KOPT-K1 (cell line): ENCODE measurements around the gene SULT2A1.
"Not testable (repeated sequence)": the region's sequence is repeated elsewhere in the genome, so short reads cannot be mapped to it uniquely, and the experiment has no call there.

ENCODE experiments used
- H3K27ac ChIP-seq: fragments of 200-600 bp; sonication (generic); 2 replicates; pipeline ENCODE4 v1.5.1; 2016; ENCODE audit warnings: antibody characterized with exemption, mild to moderate bottlenecking, low read depth, low read length; ENCODE audit not compliant: poor library complexity, severe bottlenecking
- H3K36me3 ChIP-seq: fragments of 200-600 bp; sonication (generic); 2 replicates; pipeline ENCODE4 v1.5.1; 2017; ENCODE audit warnings: antibody characterized with exemption, mild to moderate bottlenecking, low read length, moderate library complexity; ENCODE audit not compliant: insufficient read depth
- H3K9me3 ChIP-seq: fragments of 200-600 bp; sonication (generic); 2 replicates; pipeline ENCODE4 v1.5.1; 2017; ENCODE audit warnings: antibody characterized with exemption, low read length, mild to moderate bottlenecking; ENCODE audit not compliant: insufficient read depth, poor library complexity, severe bottlenecking

The SULT2A1 gene

GRCh38 chr19:47882890-47883289 lies 3.2 kb downstream of the SULT2A1 start:
- Histone ChIP-seq H3K9me3 (no peaks in the 10 kb centered on the region), H3K36me3 (no peaks in the 10 kb centered on the region), H3K27ac (no peak overlapping the region)

GRCh38 chr19:47881757-47882156 lies 4.4 kb downstream of the SULT2A1 start:
- no peaks in the 10 kb centered on the region for H3K9me3 ChIP-seq
- no peaks in the 10 kb centered on the region for H3K36me3 ChIP-seq
- no peak overlapping the region for H3K27ac ChIP-seq

- H3K27ac ChIP-seq, H3K36me3 ChIP-seq: not testable (repeated sequence)
Observed at GRCh38 chr19:47879385-47879784, 6.7 kb downstream of the SULT2A1 start.

GRCh38 chr19:47878906-47879305 lies 7.2 kb downstream of the SULT2A1 start:
- H3K36me3 ChIP-seq, result no peaks in the 10 kb centered on the region
- H3K9me3 ChIP-seq, result no peaks in the 10 kb centered on the region
- H3K27ac ChIP-seq, result no peak overlapping the region

More at GRCh38 chr19:47879385-47879784, 6.7 kb downstream of the SULT2A1 start:
- not testable (repeated sequence) for H3K9me3 ChIP-seq

GRCh38 chr19:47865166-47865565 lies 20.9 kb downstream of the SULT2A1 start:
- H3K27ac ChIP-seq, result no peak overlapping the region
- no peaks in the 10 kb centered on the region for H3K36me3 ChIP-seq
- H3K9me3 ChIP-seq, result no peaks in the 10 kb centered on the region

GRCh38 chr19:47863514-47863936 lies 22.6 kb downstream of the SULT2A1 start:
- H3K27ac ChIP-seq, result no peak overlapping the region
- no peaks in the 10 kb centered on the region for H3K9me3 ChIP-seq
- H3K36me3 ChIP-seq, result no peaks in the 10 kb centered on the region

GRCh38 chr19:47861630-47862029 lies 24.5 kb downstream of the SULT2A1 start:
- Histone ChIP-seq H3K9me3 (no peaks in the 10 kb centered on the region), H3K36me3 (no peaks in the 10 kb centered on the region), H3K27ac (no peak overlapping the region)

- no peaks in the 10 kb centered on the region for H3K36me3 ChIP-seq
- H3K9me3 ChIP-seq, result no peaks in the 10 kb centered on the region
- H3K27ac ChIP-seq, result no peak overlapping the region
Observed at GRCh38 chr19:47860602-47861297, 25.4 kb downstream of the SULT2A1 start.

GRCh38 chr19:47859838-47860237 lies 26.3 kb downstream of the SULT2A1 start:
- not testable (repeated sequence) for H3K9me3 ChIP-seq, H3K36me3 ChIP-seq, H3K27ac ChIP-seq

GRCh38 chr19:47858646-47859285 lies 27.3 kb downstream of the SULT2A1 start, which contains the start of gene TPRX2:
TPRX2 (plus strand) TSS chr19:47859235; CDS start chr19:47859247, 12 bp downstream.
- not testable (repeated sequence) for H3K36me3 ChIP-seq, H3K9me3 ChIP-seq, H3K27ac ChIP-seq

- H3K27ac ChIP-seq, H3K36me3 ChIP-seq, H3K9me3 ChIP-seq: not testable (repeated sequence)
Observed at GRCh38 chr19:47858231-47858630, 27.9 kb downstream of the SULT2A1 start.

- no peak overlapping the region for H3K27ac ChIP-seq
- H3K9me3 ChIP-seq, result no peaks in the 10 kb centered on the region
- no peaks in the 10 kb centered on the region for H3K36me3 ChIP-seq
Observed at GRCh38 chr19:47854459-47854858, 31.7 kb downstream of the SULT2A1 start.

- no peaks in the 10 kb centered on the region for H3K36me3 ChIP-seq
Observed at GRCh38 chr19:47853003-47853402, 33.1 kb downstream of the SULT2A1 start.

GRCh38 chr19:47848823-47849473 lies 37.2 kb downstream of the SULT2A1 start:
- Histone ChIP-seq H3K9me3 (no peaks in the 10 kb centered on the region), H3K27ac (no peak overlapping the region), H3K36me3 (no peaks in the 10 kb centered on the region)

More at GRCh38 chr19:47853003-47853402, 33.1 kb downstream of the SULT2A1 start:
- no peak overlapping the region for H3K27ac ChIP-seq
- H3K9me3 ChIP-seq, result no peaks in the 10 kb centered on the region

GRCh38 chr19:47848425-47848822 lies 37.7 kb downstream of the SULT2A1 start:
- no peaks in the 10 kb centered on the region for H3K9me3 ChIP-seq
- no peak overlapping the region for H3K27ac ChIP-seq
- H3K36me3 ChIP-seq, result no peaks in the 10 kb centered on the region
